HG03095 (cell line): Measurements from ENCODE around the gene ERICH3.
"Not testable (repeated sequence)": the region's sequence is repeated elsewhere in the genome, so short reads cannot be mapped to it uniquely, and the experiment has no call there.

Source experiments
- ATAC-seq: cut with Tn5 transposase; IDR thresholded peaks from one replicate; pipeline ENCODE4 v1.9.1; 2021; ENCODE audit warnings: moderate library complexity; ENCODE audit not compliant: unreplicated experiment

The ERICH3 gene

GRCh38 chr1:74679811-74680210, 6.2 kb upstream of the ERICH3 start:
- ATAC-seq = no peak

GRCh38 chr1:74677926-74678325, 4.3 kb upstream of the ERICH3 start:
- no peak for ATAC-seq

- no peak for ATAC-seq
Measured at GRCh38 chr1:74674278-74675048, 871 bp upstream of the ERICH3 start.

GRCh38 chr1:74670866-74671265, 2.7 kb downstream of the ERICH3 start:
- ATAC-seq = not testable (repeated sequence)

- ATAC-seq = no peak
Measured at GRCh38 chr1:74654708-74655107, 18.9 kb downstream of the ERICH3 start.

- ATAC-seq = peak; percentile 98
Measured at GRCh38 chr1:74652711-74653139, 20.9 kb downstream of the ERICH3 start.

GRCh38 chr1:74650561-74650960, 23.0 kb downstream of the ERICH3 start:
- no peak for ATAC-seq

GRCh38 chr1:74641876-74642275, 31.7 kb downstream of the ERICH3 start:
- ATAC-seq = no peak

GRCh38 chr1:74641161-74641560, 32.4 kb downstream of the ERICH3 start:
- ATAC-seq = no peak

GRCh38 chr1:74637296-74637695, 36.3 kb downstream of the ERICH3 start:
- ATAC-seq = no peak

- ATAC-seq = no peak
Measured at GRCh38 chr1:74629283-74629682, 44.3 kb downstream of the ERICH3 start.

- no peak for ATAC-seq
Measured at GRCh38 chr1:74623716-74624115, 49.9 kb downstream of the ERICH3 start.

- ATAC-seq = no peak
Measured at GRCh38 chr1:74620242-74620641, 53.4 kb downstream of the ERICH3 start.

GRCh38 chr1:74618974-74619373, 54.6 kb downstream of the ERICH3 start:
- no peak for ATAC-seq

- no peak for ATAC-seq
Measured at GRCh38 chr1:74613894-74614293, 59.7 kb downstream of the ERICH3 start.

- no peak for ATAC-seq
Measured at GRCh38 chr1:74611887-74612286, 61.7 kb downstream of the ERICH3 start.

GRCh38 chr1:74610961-74611360, 62.6 kb downstream of the ERICH3 start:
- ATAC-seq = no peak

GRCh38 chr1:74609810-74610371, 63.7 kb downstream of the ERICH3 start:
- no peak for ATAC-seq

GRCh38 chr1:74596717-74597116, 76.9 kb downstream of the ERICH3 start:
- ATAC-seq = no peak

GRCh38 chr1:74593887-74594866, 79.4 kb downstream of the ERICH3 start:
- ATAC-seq = no peak

GRCh38 chr1:74592580-74593355, 80.8 kb downstream of the ERICH3 start:
- ATAC-seq = no peak
